Measurements from ENCODE around the gene MELK. TPM values are rescaled to one million over a fixed set of nuclear protein-coding genes. Genes with fewer than 3 reads are reported as not detected.
A peak's percentile ranks its signal among the peaks of the same experiment; 100 is the strongest.
"Not testable (repeated sequence)": the region's sequence is repeated elsewhere in the genome, so short reads cannot be mapped to it uniquely, and the experiment has no call there.

MELK gene
- 0.48 TPM for total RNA-seq
- long read RNA-seq, result 0 reads

GRCh38 chr9:36572515-36573418 is at the start of gene MELK:
MELK (plus strand) TSS chr9:36572895; CDS start chr9:36581682, 8,787 bp downstream.
- DNase-seq (peak; percentile 89), ATAC-seq (ENCODE audit: poor library complexity) (peak; percentile 99)
- intact Hi-C loops (cut with DNase I), result no loop called here

- DNase-seq (no peak), ATAC-seq (ENCODE audit: poor library complexity) (no peak)
- intact Hi-C loops (cut with DNase I), result no loop called here
Observed at GRCh38 chr9:36530224-36530623, 42.5 kb upstream of the MELK start.

GRCh38 chr9:36532353-36532752 is 40.3 kb upstream of the MELK start:
- ATAC-seq (ENCODE audit: poor library complexity), result no peak
- intact Hi-C loops (cut with DNase I), result no loop called here
- no peak for DNase-seq

- ATAC-seq (ENCODE audit: poor library complexity); DNase-seq; intact Hi-C loops (cut with DNase I): not testable (repeated sequence)
Observed at GRCh38 chr9:36533726-36534125, 39.0 kb upstream of the MELK start.

- no peak for DNase-seq
- intact Hi-C loops (cut with DNase I), result no loop called here
- no peak for ATAC-seq (ENCODE audit: poor library complexity)
Observed at GRCh38 chr9:36535107-36535506, 37.6 kb upstream of the MELK start.

- DNase-seq (no peak), ATAC-seq (ENCODE audit: poor library complexity) (no peak)
- intact Hi-C loops (cut with DNase I), result no loop called here
Observed at GRCh38 chr9:36537861-36538260, 34.8 kb upstream of the MELK start.

- DNase-seq (no peak), ATAC-seq (ENCODE audit: poor library complexity) (no peak)
- intact Hi-C loops (cut with DNase I), result no loop called here
Observed at GRCh38 chr9:36542355-36542754, 30.3 kb upstream of the MELK start.

GRCh38 chr9:36543916-36544315 is 28.8 kb upstream of the MELK start:
- no peak for DNase-seq
- ATAC-seq (ENCODE audit: poor library complexity), result peak; percentile 46
- intact Hi-C loops (cut with DNase I), result no loop called here

- ATAC-seq (ENCODE audit: poor library complexity), result no peak
- no peak for DNase-seq
- intact Hi-C loops (cut with DNase I), result no loop called here
Observed at GRCh38 chr9:36547598-36547997, 25.1 kb upstream of the MELK start.

GRCh38 chr9:36548454-36548853 is 24.2 kb upstream of the MELK start:
- intact Hi-C loops (cut with DNase I), result no loop called here
- ATAC-seq (ENCODE audit: poor library complexity) (no peak), DNase-seq (no peak)

GRCh38 chr9:36550135-36550534 is 22.6 kb upstream of the MELK start:
- intact Hi-C loops (cut with DNase I), result no loop called here

GRCh38 chr9:36550631-36551098 is 22.0 kb upstream of the MELK start:
- intact Hi-C loops (cut with DNase I); ATAC-seq (ENCODE audit: poor library complexity): not testable (repeated sequence)

More at GRCh38 chr9:36550135-36550534, 22.6 kb upstream of the MELK start:
- DNase-seq (no peak), ATAC-seq (ENCODE audit: poor library complexity) (no peak)

GRCh38 chr9:36551129-36551528 is 21.6 kb upstream of the MELK start:
- intact Hi-C loops (cut with DNase I), result no loop called here
- DNase-seq, result no peak
- no peak for ATAC-seq (ENCODE audit: poor library complexity)

More at GRCh38 chr9:36550631-36551098, 22.0 kb upstream of the MELK start:
- DNase-seq, result not testable (repeated sequence)

GRCh38 chr9:36551910-36552309 is 20.8 kb upstream of the MELK start:
- ATAC-seq (ENCODE audit: poor library complexity), result no peak

GRCh38 chr9:36559036-36559695 is 13.5 kb upstream of the MELK start:
- ATAC-seq (ENCODE audit: poor library complexity) (no peak), DNase-seq (no peak)
- intact Hi-C loops (cut with DNase I), result no loop called here

More at GRCh38 chr9:36551910-36552309, 20.8 kb upstream of the MELK start:
- no peak for DNase-seq
- intact Hi-C loops (cut with DNase I), result no loop called here

- ATAC-seq (ENCODE audit: poor library complexity) (no peak), DNase-seq (no peak)
- intact Hi-C loops (cut with DNase I), result no loop called here
Observed at GRCh38 chr9:36560771-36561170, 11.9 kb upstream of the MELK start.

- intact Hi-C loops (cut with DNase I); ATAC-seq (ENCODE audit: poor library complexity); DNase-seq: not testable (repeated sequence)
Observed at GRCh38 chr9:36562801-36563200, 9.9 kb upstream of the MELK start.

GRCh38 chr9:36566813-36567221 is 5.9 kb upstream of the MELK start:
- intact Hi-C loops (cut with DNase I), result no loop called here

GRCh38 chr9:36568681-36569080 is 4.0 kb upstream of the MELK start:
- DNase-seq; intact Hi-C loops (cut with DNase I); ATAC-seq (ENCODE audit: poor library complexity): not testable (repeated sequence)

More at GRCh38 chr9:36566813-36567221, 5.9 kb upstream of the MELK start:
- ATAC-seq (ENCODE audit: poor library complexity), result peak; percentile 49
- no peak for DNase-seq
